NCI-H2029 treated with DMSO at 0.1 percent for 48 hours (cell line): ENCODE measurements around the gene HES7.

ENCODE experiments used
- DNase-seq: peaks from one replicate; lab custom pipeline; 2025; lab: John Stamatoyannopoulos, UW

Gene HES7

GRCh38 chr17:8155231-8155995 is 31.5 kb upstream of the HES7 start:
- DNase-seq, result no peak

GRCh38 chr17:8154608-8155155 is 30.8 kb upstream of the HES7 start:
- DNase-seq, result no peak

GRCh38 chr17:8153957-8154607 is 30.2 kb upstream of the HES7 start:
- DNase-seq, result peak; percentile 62

- DNase-seq, result no peak
Measured at GRCh38 chr17:8153525-8153956, 29.6 kb upstream of the HES7 start.

GRCh38 chr17:8153031-8153451 is 29.1 kb upstream of the HES7 start:
- no peak for DNase-seq

GRCh38 chr17:8152112-8152775 is 28.3 kb upstream of the HES7 start, which contains the start of gene PER1:
TSS of gene PER1 (minus strand) at chr17:8152404. CDS start at chr17:8150706, 1,698 bp downstream.
- peak; percentile 45 for DNase-seq

- DNase-seq, result no peak
Measured at GRCh38 chr17:8151641-8152111, 27.8 kb upstream of the HES7 start.

- no peak for DNase-seq
Measured at GRCh38 chr17:8151120-8151640, 27.3 kb upstream of the HES7 start.

- no peak for DNase-seq
Measured at GRCh38 chr17:8150194-8151119, 26.6 kb upstream of the HES7 start.

- no peak for DNase-seq
Measured at GRCh38 chr17:8149419-8150193, 25.7 kb upstream of the HES7 start.

GRCh38 chr17:8148560-8148959 is 24.7 kb upstream of the HES7 start:
- no peak for DNase-seq

GRCh38 chr17:8147805-8148404 is 24.0 kb upstream of the HES7 start:
- no peak for DNase-seq

- no peak for DNase-seq
Measured at GRCh38 chr17:8147141-8147804, 23.4 kb upstream of the HES7 start.

- DNase-seq, result no peak
Measured at GRCh38 chr17:8146381-8147140, 22.7 kb upstream of the HES7 start.

GRCh38 chr17:8145811-8146210 is 21.9 kb upstream of the HES7 start:
- no peak for DNase-seq

- no peak for DNase-seq
Measured at GRCh38 chr17:8144401-8145231, 20.7 kb upstream of the HES7 start.

GRCh38 chr17:8143581-8144400 is 19.9 kb upstream of the HES7 start:
- DNase-seq, result no peak
